HCT116 (cell line): ENCODE results near the gene MEIG1.

Experiments used
- EGR1 ChIP-seq: IDR thresholded peaks from 2 replicates; pipeline ENCODE4 v1.6.1; 2012; ENCODE audit warnings: low read depth
- EZH2 ChIP-seq: fragments of 200-600 bp; sonication (generic); IDR thresholded peaks from 2 replicates; pipeline ENCODE4 v1.6.1; 2017; ENCODE audit warnings: antibody characterized with exemption, mixed run types
- EZH2phosphoT487 ChIP-seq: fragments of 200-600 bp; IDR thresholded peaks from 2 replicates; pipeline ENCODE4 v1.6.1; 2018; ENCODE audit warnings: antibody characterized with exemption, borderline replicate concordance
- JUND ChIP-seq: IDR thresholded peaks from 2 replicates; pipeline ENCODE4 v1.6.1; 2012
- POLR2A ChIP-seq: IDR thresholded peaks from 2 replicates; pipeline ENCODE4 v1.7.0; 2011; ENCODE audit warnings: borderline replicate concordance; ENCODE audit not compliant: insufficient read depth, insufficient read length; ENCODE audit errors: extremely low read depth
- POLR2AphosphoS5 ChIP-seq: IDR thresholded peaks from 2 replicates; pipeline ENCODE4 v1.6.1; 2011; ENCODE audit warnings: mild to moderate bottlenecking, low read depth, low read length, moderate library complexity
- SP1 ChIP-seq: IDR thresholded peaks from 2 replicates; pipeline ENCODE4 v1.6.1; 2012; ENCODE audit warnings: low read depth
- TCF7L2 ChIP-seq: IDR thresholded peaks from 2 replicates; pipeline ENCODE4 v1.7.0; 2011; ENCODE audit warnings: borderline replicate concordance, inconsistent platforms; ENCODE audit not compliant: insufficient read depth, insufficient read length; ENCODE audit errors: extremely low read depth
- ZNF274 ChIP-seq: fragments of 200-500 bp; sonication (Bioruptor generic); IDR thresholded peaks from 2 replicates; pipeline ENCODE4 v1.6.1; 2014; ENCODE audit warnings: mild to moderate bottlenecking, low read depth, low read length, inconsistent platforms
- TF ChIP-seq, protein P1 (sequence below), 3 experiments: fragments of 200-600 bp in 1 of 3; sonication (generic) in 1 of 3; IDR thresholded peaks in 2 of 3; conservative IDR thresholded peaks in 1 of 3; 2 replicates each; pipeline ENCODE4 v1.5.1; 2012 to 2017; ENCODE audit warnings: low read depth in 2 of 3, low read length in 2 of 3, antibody characterized with exemption in 1 of 3, borderline replicate concordance in 1 of 3, control low read depth in 1 of 3, mild to moderate bottlenecking in 1 of 3, mixed read lengths in 1 of 3, mixed run types in 1 of 3, moderate library complexity in 1 of 3; ENCODE audit not compliant: insufficient read depth in 1 of 3
- TF ChIP-seq, protein P2 (sequence below): IDR thresholded peaks from 2 replicates; pipeline ENCODE4 v1.6.1; 2012; ENCODE audit warnings: low read depth
- TF ChIP-seq, protein P3 (sequence below): IDR thresholded peaks from 2 replicates; pipeline ENCODE4 v1.6.1; 2012

DNA sequence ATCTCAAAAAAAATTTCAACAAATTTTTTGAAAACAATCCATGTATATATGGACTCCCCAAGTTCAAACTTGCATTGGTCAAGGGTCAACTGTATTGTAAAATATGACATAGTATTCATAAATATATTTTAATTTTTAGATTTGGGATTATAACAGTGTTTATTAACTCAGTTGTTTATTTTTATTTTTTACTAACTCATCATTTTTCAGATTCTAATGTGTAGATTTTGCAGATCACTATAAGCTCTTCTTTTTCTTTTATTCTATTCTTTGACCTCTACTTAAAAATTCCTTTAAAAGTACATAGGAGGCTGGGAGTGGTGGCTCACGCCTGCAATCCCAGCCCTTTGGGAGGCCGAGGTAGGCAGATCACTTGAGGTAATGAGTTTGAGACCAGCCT, 8.7 kb downstream of the MEIG1 start:
- TF ChIP-seq, protein P1, sequence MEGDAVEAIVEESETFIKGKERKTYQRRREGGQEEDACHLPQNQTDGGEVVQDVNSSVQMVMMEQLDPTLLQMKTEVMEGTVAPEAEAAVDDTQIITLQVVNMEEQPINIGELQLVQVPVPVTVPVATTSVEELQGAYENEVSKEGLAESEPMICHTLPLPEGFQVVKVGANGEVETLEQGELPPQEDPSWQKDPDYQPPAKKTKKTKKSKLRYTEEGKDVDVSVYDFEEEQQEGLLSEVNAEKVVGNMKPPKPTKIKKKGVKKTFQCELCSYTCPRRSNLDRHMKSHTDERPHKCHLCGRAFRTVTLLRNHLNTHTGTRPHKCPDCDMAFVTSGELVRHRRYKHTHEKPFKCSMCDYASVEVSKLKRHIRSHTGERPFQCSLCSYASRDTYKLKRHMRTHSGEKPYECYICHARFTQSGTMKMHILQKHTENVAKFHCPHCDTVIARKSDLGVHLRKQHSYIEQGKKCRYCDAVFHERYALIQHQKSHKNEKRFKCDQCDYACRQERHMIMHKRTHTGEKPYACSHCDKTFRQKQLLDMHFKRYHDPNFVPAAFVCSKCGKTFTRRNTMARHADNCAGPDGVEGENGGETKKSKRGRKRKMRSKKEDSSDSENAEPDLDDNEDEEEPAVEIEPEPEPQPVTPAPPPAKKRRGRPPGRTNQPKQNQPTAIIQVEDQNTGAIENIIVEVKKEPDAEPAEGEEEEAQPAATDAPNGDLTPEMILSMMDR (IDR thresholded peaks at IDR 0.05 in 2 of 3, conservative IDR thresholded peaks at IDR 0.05 in 1 of 3; ENCODE audit: borderline replicate concordance in 1 of 3, insufficient read depth in 1 of 3, low read depth in 2 of 3, low read length in 2 of 3): no peak
- TF ChIP-seq, protein P2, sequence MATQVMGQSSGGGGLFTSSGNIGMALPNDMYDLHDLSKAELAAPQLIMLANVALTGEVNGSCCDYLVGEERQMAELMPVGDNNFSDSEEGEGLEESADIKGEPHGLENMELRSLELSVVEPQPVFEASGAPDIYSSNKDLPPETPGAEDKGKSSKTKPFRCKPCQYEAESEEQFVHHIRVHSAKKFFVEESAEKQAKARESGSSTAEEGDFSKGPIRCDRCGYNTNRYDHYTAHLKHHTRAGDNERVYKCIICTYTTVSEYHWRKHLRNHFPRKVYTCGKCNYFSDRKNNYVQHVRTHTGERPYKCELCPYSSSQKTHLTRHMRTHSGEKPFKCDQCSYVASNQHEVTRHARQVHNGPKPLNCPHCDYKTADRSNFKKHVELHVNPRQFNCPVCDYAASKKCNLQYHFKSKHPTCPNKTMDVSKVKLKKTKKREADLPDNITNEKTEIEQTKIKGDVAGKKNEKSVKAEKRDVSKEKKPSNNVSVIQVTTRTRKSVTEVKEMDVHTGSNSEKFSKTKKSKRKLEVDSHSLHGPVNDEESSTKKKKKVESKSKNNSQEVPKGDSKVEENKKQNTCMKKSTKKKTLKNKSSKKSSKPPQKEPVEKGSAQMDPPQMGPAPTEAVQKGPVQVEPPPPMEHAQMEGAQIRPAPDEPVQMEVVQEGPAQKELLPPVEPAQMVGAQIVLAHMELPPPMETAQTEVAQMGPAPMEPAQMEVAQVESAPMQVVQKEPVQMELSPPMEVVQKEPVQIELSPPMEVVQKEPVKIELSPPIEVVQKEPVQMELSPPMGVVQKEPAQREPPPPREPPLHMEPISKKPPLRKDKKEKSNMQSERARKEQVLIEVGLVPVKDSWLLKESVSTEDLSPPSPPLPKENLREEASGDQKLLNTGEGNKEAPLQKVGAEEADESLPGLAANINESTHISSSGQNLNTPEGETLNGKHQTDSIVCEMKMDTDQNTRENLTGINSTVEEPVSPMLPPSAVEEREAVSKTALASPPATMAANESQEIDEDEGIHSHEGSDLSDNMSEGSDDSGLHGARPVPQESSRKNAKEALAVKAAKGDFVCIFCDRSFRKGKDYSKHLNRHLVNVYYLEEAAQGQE: no peak
- TF ChIP-seq POLR2A (no peak), EZH2phosphoT487 (no peak), EZH2 (no peak), ZNF274 (no peak), POLR2AphosphoS5 (no peak), JUND (no peak), EGR1 (no peak), TCF7L2 (no peak), SP1 (no peak)
- TF ChIP-seq, protein P3, sequence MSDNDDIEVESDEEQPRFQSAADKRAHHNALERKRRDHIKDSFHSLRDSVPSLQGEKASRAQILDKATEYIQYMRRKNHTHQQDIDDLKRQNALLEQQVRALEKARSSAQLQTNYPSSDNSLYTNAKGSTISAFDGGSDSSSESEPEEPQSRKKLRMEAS: no peak
